Measurements from ENCODE around the gene RAB1B.

Gene RAB1B

GRCh38 chr11:66264383-66264782 lies 4.1 kb upstream of the RAB1B start:
- TF ChIP-seq CTCF (IDR thresholded peaks at IDR 0.05; ENCODE audit: low read depth, low read length, missing control alignments) = no peak
- peaks cover 25% of the 10 kb centered on the region for H3K36me3 ChIP-seq (replicated peaks)

GRCh38 chr11:66264914-66265313 lies 3.5 kb upstream of the RAB1B start:
- Histone ChIP-seq H3K4me3 (ENCODE audit: low read depth, low read length) (no peak overlapping the region), H3K27me3 (replicated peaks) (no peaks in the 10 kb centered on the region), H3K27ac (no peak overlapping the region), H3K36me3 (replicated peaks) (peaks cover 21% of the 10 kb centered on the region)
- DNase-seq = no peak
- peak; percentile 65 for TF ChIP-seq CTCF (IDR thresholded peaks at IDR 0.05; ENCODE audit: low read depth, low read length, missing control alignments)
- in situ Hi-C loops (cut with HindIII; ENCODE audit: low pct_ligation_motif_present, low sequenced_read_pairs) = no loop called here

More at GRCh38 chr11:66264383-66264782, 4.1 kb upstream of the RAB1B start:
- Histone ChIP-seq H3K27me3 (replicated peaks) (no peaks in the 10 kb centered on the region), H3K27ac (no peak overlapping the region), H3K4me3 (ENCODE audit: low read depth, low read length) (no peak overlapping the region)
- DNase-seq = no peak
- in situ Hi-C loops (cut with HindIII; ENCODE audit: low pct_ligation_motif_present, low sequenced_read_pairs) = no loop called here

- no peak for DNase-seq
- Histone ChIP-seq H3K27me3 (replicated peaks) (no peaks in the 10 kb centered on the region), H3K27ac (no peak overlapping the region), H3K36me3 (replicated peaks) (peaks cover 21% of the 10 kb centered on the region), H3K4me3 (ENCODE audit: low read depth, low read length) (no peak overlapping the region)
- no peak for TF ChIP-seq CTCF (IDR thresholded peaks at IDR 0.05; ENCODE audit: low read depth, low read length, missing control alignments)
- in situ Hi-C loops (cut with HindIII; ENCODE audit: low pct_ligation_motif_present, low sequenced_read_pairs) = no loop called here
Observed at GRCh38 chr11:66265531-66266377, 2.7 kb upstream of the RAB1B start.

- Histone ChIP-seq H3K4me3 (ENCODE audit: low read depth, low read length) (peak overlapping the region; percentile 95), H3K27ac (no peak overlapping the region), H3K27me3 (replicated peaks) (no peaks in the 10 kb centered on the region), H3K36me3 (replicated peaks) (peaks cover 20% of the 10 kb centered on the region)
- TF ChIP-seq CTCF (IDR thresholded peaks at IDR 0.05; ENCODE audit: low read depth, low read length, missing control alignments) = no peak
- in situ Hi-C loops (cut with HindIII; ENCODE audit: low pct_ligation_motif_present, low sequenced_read_pairs) = no loop called here
- DNase-seq = no peak
Observed at GRCh38 chr11:66266378-66267038, 1.9 kb upstream of the RAB1B start.

- Histone ChIP-seq H3K27ac (peak overlapping the region; percentile 79), H3K4me3 (ENCODE audit: low read depth, low read length) (peak overlapping the region; percentile 95), H3K36me3 (replicated peaks) (peaks cover 18% of the 10 kb centered on the region), H3K27me3 (replicated peaks) (no peaks in the 10 kb centered on the region)
- DNase-seq = no peak
- TF ChIP-seq CTCF (IDR thresholded peaks at IDR 0.05; ENCODE audit: low read depth, low read length, missing control alignments) = peak; percentile 28
- in situ Hi-C loops (cut with HindIII; ENCODE audit: low pct_ligation_motif_present, low sequenced_read_pairs) = no loop called here
Observed at GRCh38 chr11:66267039-66267378, 1.4 kb upstream of the RAB1B start.

Measured in brain microvascular endothelial cell (primary cell).